Daoy (cell line): ENCODE results near the gene ZCCHC9. TPM values are rescaled to one million over a fixed set of nuclear protein-coding genes. Genes with fewer than 3 reads are reported as not detected.
A peak's percentile ranks its signal among the peaks of the same experiment; 100 is the strongest.

Experiments
- DNase-seq: peaks from one replicate; pipeline ENCODE4 v3.0.0-alpha.2; 2015; ENCODE audit warnings: low read depth
- total RNA-seq: library from RNA; depleted of rRNA; stranded (reverse); fragments of >200 nt; shearing (Covaris generic); gene quantifications from 2 replicates; pipeline ENCODE4 v1.2.3, GENCODE V29; 2014; rRNA removed

Gene ZCCHC9
- total RNA-seq, 1 experiment from 2014 or later: 49.0 TPM

- no peak for DNase-seq
These were observed 54.2 kb downstream of the ZCCHC9 start for GRCh38 chr5:81355291-81356251.

GRCh38 chr5:81359108-81359507, 57.7 kb downstream of the ZCCHC9 start:
- peak; percentile 6 for DNase-seq

GRCh38 chr5:81359881-81360280, 58.5 kb downstream of the ZCCHC9 start:
- DNase-seq: no peak

GRCh38 chr5:81360640-81361039, 59.3 kb downstream of the ZCCHC9 start:
- no peak for DNase-seq

GRCh38 chr5:81361600-81361999, 60.2 kb downstream of the ZCCHC9 start:
- no peak for DNase-seq

Other genes with a start within 250 kb of the ZCCHC9 start
- gene CKMT2, start 68.3 kb upstream of the ZCCHC9 start, total RNA-seq: not detected in 2 replicates
- gene ACOT12, start 92.5 kb downstream of the ZCCHC9 start, total RNA-seq: not detected in 2 replicates